GM23338 (cell line): Measurements from ENCODE around the gene RPUSD3.

Source experiments
- CTCF ChIP-seq, 2 experiments: fragments of 200-600 bp in 1 of 2; sonication (generic) in 1 of 2; conservative IDR thresholded peaks; 2 replicates each; pipeline versions ENCODE4 v1.5.1 to v1.6.1; 2016 to 2017; ENCODE audit warnings: antibody characterized with exemption in 2 of 2, low read depth in 2 of 2, mild to moderate bottlenecking in 2 of 2, moderate library complexity in 1 of 2
- EZH2 ChIP-seq: fragments of 200-600 bp; sonication (generic); IDR thresholded peaks from one replicate; pipeline ENCODE4 v1.8.0; 2017; ENCODE audit warnings: antibody characterized with exemption, mild to moderate bottlenecking, low read depth; ENCODE audit not compliant: unreplicated experiment
- POLR2AphosphoS5 ChIP-seq: IDR thresholded peaks from 2 replicates; pipeline ENCODE4 v1.6.1; 2016; ENCODE audit warnings: antibody characterized with exemption, low read depth

GRCh38 chr3:9883706-9884554 is 40.1 kb upstream of the RPUSD3 start:
- TF ChIP-seq POLR2AphosphoS5, result no peak
- no peak for TF ChIP-seq EZH2
- TF ChIP-seq CTCF (conservative IDR thresholded peaks at IDR 0.05; ENCODE audit: low read depth in 2 of 2), result no peak
